CD14-positive monocyte (primary cell): ENCODE measurements around the gene TATDN3. TPM values are rescaled to one million over a fixed set of nuclear protein-coding genes. Genes with fewer than 3 reads are reported as not detected.
"Not testable (repeated sequence)": the region's sequence is repeated elsewhere in the genome, so short reads cannot be mapped to it uniquely, and the experiment has no call there.

Experiments used
- DNase-seq, 3 donors: peaks; one replicate each; pipeline ENCODE4 v3.0.0-alpha.2; 2011 to 2022
- H2AFZ ChIP-seq: 2 replicates; pipeline ENCODE4 v1.6.0; 2012; ENCODE audit warnings: mild to moderate bottlenecking, low read depth, low read length, inconsistent platforms; ENCODE audit not compliant: insufficient read depth, poor library complexity, severe bottlenecking
- H3K27ac ChIP-seq, 2 donors: 1 replicate in 1 of 2; 2 replicates in 1 of 2; pipeline ENCODE4 v1.5.1; 2012 to 2013; ENCODE audit warnings: low read length in 2 of 2, control low read depth in 1 of 2, inconsistent platforms in 1 of 2, low read depth in 1 of 2, mild to moderate bottlenecking in 1 of 2
- H3K27me3 ChIP-seq, 2 donors: one replicate each; pipeline versions ENCODE4 v1.6.0 to v1.6.1; 2011 to 2013; ENCODE audit warnings: low read length in 2 of 2; ENCODE audit not compliant: control insufficient read depth in 2 of 2, insufficient read depth in 2 of 2
- H3K36me3 ChIP-seq, 2 donors: replicated peaks in 1 of 2; 1 replicate in 1 of 2; 2 replicates in 1 of 2; pipeline versions ENCODE4 v1.5.1 to v1.6.1; 2012 to 2013; ENCODE audit warnings: low read length in 2 of 2, control low read depth in 1 of 2, inconsistent platforms in 1 of 2, mild to moderate bottlenecking in 1 of 2; ENCODE audit not compliant: insufficient read depth in 2 of 2, control insufficient read depth in 1 of 2
- H3K4me1 ChIP-seq, 2 donors: 1 replicate in 1 of 2; 2 replicates in 1 of 2; pipeline versions ENCODE4 v1.5.1 to v1.6.1; 2012 to 2013; ENCODE audit warnings: low read length in 2 of 2, control low read depth in 1 of 2, inconsistent platforms in 1 of 2, mild to moderate bottlenecking in 1 of 2, moderate library complexity in 1 of 2; ENCODE audit not compliant: insufficient read depth in 2 of 2, control insufficient read depth in 1 of 2
- H3K4me2 ChIP-seq: replicated peaks from 2 replicates; pipeline ENCODE3; 2012; ENCODE audit warnings: low read length, moderate library complexity, mild to moderate bottlenecking; ENCODE audit not compliant: poor library complexity, severe bottlenecking; ENCODE audit errors: extremely low read depth
- H3K4me3 ChIP-seq, 3 experiments: fragments of 200-600 bp in 1 of 3; sonication (generic) in 1 of 3; replicated peaks in 1 of 3; 1 replicate in 2 of 3; 2 replicates in 1 of 3; pipeline ENCODE4 v1.5.1; 2011 to 2013; ENCODE audit warnings: low read length in 3 of 3, mild to moderate bottlenecking in 3 of 3, control low read depth in 2 of 3, low read depth in 2 of 3, inconsistent platforms in 1 of 3, moderate library complexity in 1 of 3
- H3K79me2 ChIP-seq: 2 replicates; pipeline ENCODE4 v1.6.0; 2012; ENCODE audit warnings: mild to moderate bottlenecking, control low read depth, inconsistent platforms, low read length, moderate library complexity; ENCODE audit not compliant: insufficient read depth
- H3K9ac ChIP-seq: 2 replicates; pipeline ENCODE4 v1.6.0; 2017; ENCODE audit warnings: low read length, mild to moderate bottlenecking; ENCODE audit not compliant: insufficient read depth, poor library complexity, severe bottlenecking
- H3K9me3 ChIP-seq, 2 donors: replicated peaks in 1 of 2; 1 replicate in 1 of 2; 2 replicates in 1 of 2; pipeline versions ENCODE4 v1.5.1 to v1.6.1; 2012 to 2013; ENCODE audit warnings: low read length in 2 of 2, control low read depth in 1 of 2; ENCODE audit not compliant: control insufficient read depth in 1 of 2, insufficient read depth in 1 of 2
- H4K20me1 ChIP-seq: 2 replicates; pipeline ENCODE4 v1.6.0; 2012; ENCODE audit warnings: mild to moderate bottlenecking, low read length, control low read depth, moderate library complexity; ENCODE audit not compliant: insufficient read depth
- H3K27ac Mint-ChIP-seq, 7 donors: one replicate each; pipeline ENCODE4 v1.8.0; 2020; ENCODE audit warnings: mild to moderate bottlenecking in 7 of 7, mixed read lengths in 7 of 7, moderate library complexity in 6 of 7, inconsistent platforms in 2 of 7
- H3K27me3 Mint-ChIP-seq, 3 donors: one replicate each; pipeline ENCODE4 v1.8.0; 2021 to 2022; ENCODE audit warnings: low read depth in 3 of 3, mild to moderate bottlenecking in 3 of 3, mixed read lengths in 3 of 3, moderate library complexity in 3 of 3, inconsistent platforms in 1 of 3
- H3K36me3 Mint-ChIP-seq, 2 donors: one replicate each; pipeline ENCODE4 v1.8.0; 2020; ENCODE audit warnings: mixed read lengths in 2 of 2, inconsistent platforms in 1 of 2, mild to moderate bottlenecking in 1 of 2
- H3K4me1 Mint-ChIP-seq: one replicate; pipeline ENCODE4 v1.8.0; 2020; ENCODE audit warnings: mild to moderate bottlenecking, mixed read lengths
- H3K4me3 Mint-ChIP-seq, 2 donors: one replicate each; pipeline ENCODE4 v1.8.0; 2020; ENCODE audit warnings: mild to moderate bottlenecking in 2 of 2, mixed read lengths in 2 of 2, moderate library complexity in 1 of 2
- H3K9me3 Mint-ChIP-seq, 7 donors: one replicate each; pipeline ENCODE4 v1.8.0; 2020 to 2022; ENCODE audit warnings: mixed read lengths in 7 of 7, mild to moderate bottlenecking in 6 of 7, moderate library complexity in 6 of 7, inconsistent platforms in 2 of 7
- CTCF ChIP-seq: fragments of 200-600 bp; IDR thresholded peaks from one replicate; pipeline ENCODE4 v1.8.0; 2022; ENCODE audit warnings: antibody characterized with exemption, mild to moderate bottlenecking
- WGBS: methylation state at CpG from one replicate; pipeline ENCODE4 v1.1.5; 2013; ENCODE audit warnings: missing lambda C conversion rate; ENCODE audit not compliant: insufficient coverage; 5-methylcytosine and 5-hydroxymethylcytosine counted together
- intact Hi-C, 2 donors: fragments of 100-400 bp; cut with micrococcal nuclease; formaldehyde crosslinking; loops; one replicate each; pipeline versions ENCODE4 v1.15.0 to v1.15.1; 2023
- polyA plus RNA-seq, 3 donors: library from polyadenylated mRNA; depleted of rRNA in 1 of 3; unstranded in 2 of 3; stranded (reverse) in 1 of 3; fragments of 300-500 nt in 2 of 3; fragments of >200 nt in 1 of 3; fragmentation: Illumina TruSeq in 2 of 3; gene quantifications; 1 replicate in 2 of 3; 2 replicates in 1 of 3; pipeline ENCODE4 v1.2.3, GENCODE V29; 2012 to 2021

TATDN3 gene
- polyA plus RNA-seq, 3 donors: 12.1 to 34.3 (median 31.4) TPM

GRCh38 chr1:212766825-212767224 is 24.9 kb upstream of the TATDN3 start:
- Histone ChIP-seq H3K9me3 (peaks cover 3 to 22% of the 10 kb centered on the region in 2 donors), H3K79me2 (peaks cover 62% of the 10 kb centered on the region), H3K36me3 (peaks cover 6 to 46% of the 10 kb centered on the region in 2 donors)
- DNase-seq, H3K9ac ChIP-seq, H3K4me2 ChIP-seq, H2AFZ ChIP-seq, intact Hi-C loops, H3K4me1 Mint-ChIP-seq, H3K27ac ChIP-seq, H3K27ac Mint-ChIP-seq, H3K27me3 Mint-ChIP-seq, H3K4me3 Mint-ChIP-seq, H3K4me1 ChIP-seq, H3K4me3 ChIP-seq, H4K20me1 ChIP-seq, H3K27me3 ChIP-seq: not testable (repeated sequence)
- peaks cover 16 to 39% (median 32%) of the 10 kb centered on the region in 7 donors for H3K9me3 Mint-ChIP-seq
- WGBS: no CpG with 5 or more reads among the region's 2 CpGs
- H3K36me3 Mint-ChIP-seq: peaks cover 50 to 82% of the 10 kb centered on the region in 2 donors

GRCh38 chr1:212769459-212770167 is 22.1 kb upstream of the TATDN3 start:
- peaks cover 8 to 18% of the 10 kb centered on the region in 2 donors for H3K4me1 ChIP-seq
- WGBS: no CpG with 5 or more reads among the region's 1 CpG
- no peak overlapping the region for H3K4me3 Mint-ChIP-seq
- H3K36me3 ChIP-seq: peaks cover 2 to 35% of the 10 kb centered on the region in 2 donors
- H3K27ac Mint-ChIP-seq: no peak overlapping the region
- intact Hi-C loops: no loop called here
- no peak overlapping the region for H3K9ac ChIP-seq
- H3K27ac ChIP-seq: no peak overlapping the region
- H4K20me1 ChIP-seq: peaks cover 4% of the 10 kb centered on the region
- peaks cover 14 to 39% (median 32%) of the 10 kb centered on the region in 7 donors for H3K9me3 Mint-ChIP-seq
- H3K27me3 ChIP-seq: no peaks in the 10 kb centered on the region
- TF ChIP-seq CTCF: no peak
- DNase-seq: no peak
- peaks cover 23% of the 10 kb centered on the region for H3K4me1 Mint-ChIP-seq
- H3K36me3 Mint-ChIP-seq: peaks cover 40 to 65% of the 10 kb centered on the region in 2 donors
- no peaks in the 10 kb centered on the region for H3K27me3 Mint-ChIP-seq
- no peak overlapping the region for H3K4me3 ChIP-seq
- H3K79me2 ChIP-seq: peaks cover 66% of the 10 kb centered on the region
- H3K4me2 ChIP-seq: no peak overlapping the region
- H3K9me3 ChIP-seq: peaks cover 3 to 22% of the 10 kb centered on the region in 2 donors
- no peak overlapping the region for H2AFZ ChIP-seq
